ENCODE measurements around the gene KLRC4. TPM values are rescaled to one million over a fixed set of nuclear protein-coding genes. Genes with fewer than 3 reads are reported as not detected.
"Not testable (repeated sequence)": the region's sequence is repeated elsewhere in the genome, so short reads cannot be mapped to it uniquely, and the experiment has no call there.

KLRC4 gene
- polyA plus RNA-seq, 1 donor = 0.87 TPM

DNA sequence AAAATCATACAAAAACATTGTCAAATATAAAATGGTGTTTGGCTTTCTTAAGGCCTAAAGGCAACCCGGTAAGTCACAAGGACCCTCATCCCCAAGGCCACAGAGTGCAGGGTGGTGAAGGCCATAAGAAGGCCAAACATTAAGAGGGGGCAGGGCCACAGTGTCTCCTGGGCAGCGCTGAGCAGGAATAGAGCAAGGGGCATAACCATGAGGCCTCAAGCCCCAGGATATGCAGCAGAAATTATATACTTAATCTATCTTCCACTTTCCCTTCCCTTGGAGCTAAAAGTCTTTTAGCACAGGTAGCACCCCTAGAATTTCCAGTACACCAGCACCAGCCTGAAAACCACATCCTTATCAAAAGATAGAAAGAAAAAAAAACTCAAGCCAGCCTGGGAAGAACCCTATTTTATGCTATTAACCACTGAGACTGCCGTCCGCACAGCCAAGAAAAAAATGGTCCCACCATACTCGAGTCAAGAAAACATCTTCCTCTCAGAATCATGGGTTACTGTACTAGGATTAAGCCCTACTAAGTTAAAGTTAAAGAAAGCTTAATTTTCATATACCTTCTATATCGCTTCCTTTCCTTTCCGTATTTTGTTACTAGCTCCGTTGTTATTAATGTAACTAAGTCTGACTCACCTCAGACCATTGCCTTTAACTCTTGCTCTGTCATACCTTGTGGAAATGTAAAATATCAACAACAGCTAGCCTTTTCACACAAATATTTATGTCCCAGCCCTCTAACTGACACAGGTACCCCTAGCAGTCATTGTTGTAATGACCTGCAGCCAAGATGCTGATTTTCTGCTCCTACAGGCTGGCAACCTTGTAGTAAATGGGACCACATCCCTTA lies 39.8 kb downstream of the KLRC4 start:
- no peaks in the 10 kb centered on the region for H3K9me3 ChIP-seq (ENCODE audit: control insufficient read depth, low read depth, low read length)
- no peaks in the 10 kb centered on the region for H3K27me3 ChIP-seq (ENCODE audit: control insufficient read depth, insufficient read depth, low read length)
- WGBS (ENCODE audit: insufficient coverage, low lambda C conversion rate) = 92% methylated on average over 3 of the region's 8 CpGs
- H3K4me3 ChIP-seq (ENCODE audit: low read length) = no peak overlapping the region
- no peaks in the 10 kb centered on the region for H3K36me3 ChIP-seq (ENCODE audit: control insufficient read depth, insufficient read depth, low read length)
- no peak overlapping the region for H3K27ac ChIP-seq (ENCODE audit: low read length)
- DNase-seq = no peak
- peaks cover 19% of the 10 kb centered on the region for H3K4me1 ChIP-seq (ENCODE audit: control insufficient read depth, insufficient read depth, low read length)

DNA sequence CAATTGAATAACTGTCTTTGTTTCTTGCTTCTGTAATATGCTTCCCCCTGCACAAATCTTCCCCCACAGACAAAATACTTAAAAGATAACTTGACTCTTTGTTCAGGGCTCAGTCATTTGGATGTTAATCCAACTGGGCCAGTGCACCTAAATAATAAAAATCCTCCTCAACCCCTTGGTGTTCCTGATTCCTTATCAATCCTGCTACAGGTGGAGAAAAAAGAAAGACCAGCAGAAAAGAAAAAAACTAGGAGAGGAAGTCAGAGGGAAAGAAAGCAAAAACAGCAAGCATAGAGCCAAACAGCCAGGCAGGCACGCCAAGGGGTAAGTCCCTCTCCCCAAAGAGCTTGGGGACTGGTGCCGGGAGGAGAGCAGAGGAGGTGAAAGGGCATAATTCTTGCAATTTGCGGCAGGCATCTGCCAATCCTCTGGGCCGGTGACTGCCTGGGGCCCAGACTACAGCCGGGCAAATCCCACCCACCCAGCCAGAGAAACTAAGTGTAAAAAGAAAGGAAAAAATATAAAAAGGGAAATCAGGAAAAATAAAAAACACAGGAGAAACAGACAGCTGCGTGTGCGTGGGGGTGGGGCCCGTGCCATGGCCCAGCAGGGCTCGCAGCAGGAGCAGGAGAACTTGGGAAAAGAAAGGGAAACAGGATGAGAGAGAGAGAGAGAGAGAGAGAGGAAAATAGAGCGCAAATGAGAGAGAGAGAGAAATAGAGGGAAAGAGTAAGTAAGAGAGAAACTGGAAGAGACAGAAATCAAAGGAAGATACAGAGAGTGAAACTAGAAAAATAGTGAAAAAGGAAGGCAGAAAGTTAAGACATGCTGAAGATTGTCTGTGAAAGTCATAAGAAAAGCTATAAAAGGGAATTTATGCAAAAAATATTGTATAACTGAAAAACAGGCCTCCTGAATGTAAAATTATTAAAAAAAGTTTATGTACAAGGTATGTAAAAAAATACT lies 41.1 kb downstream of the KLRC4 start:
- DNase-seq = no peak
- H3K4me3 ChIP-seq (ENCODE audit: low read length) = no peak overlapping the region
- no peaks in the 10 kb centered on the region for H3K27me3 ChIP-seq (ENCODE audit: control insufficient read depth, insufficient read depth, low read length)
- H3K27ac ChIP-seq (ENCODE audit: low read length) = no peak overlapping the region
- no peaks in the 10 kb centered on the region for H3K9me3 ChIP-seq (ENCODE audit: control insufficient read depth, low read depth, low read length)
- 86% methylated on average over 5 of the region's 10 CpGs for WGBS (ENCODE audit: insufficient coverage, low lambda C conversion rate)
- H3K4me1 ChIP-seq (ENCODE audit: control insufficient read depth, insufficient read depth, low read length) = peaks cover 24% of the 10 kb centered on the region
- no peaks in the 10 kb centered on the region for H3K36me3 ChIP-seq (ENCODE audit: control insufficient read depth, insufficient read depth, low read length)

DNA sequence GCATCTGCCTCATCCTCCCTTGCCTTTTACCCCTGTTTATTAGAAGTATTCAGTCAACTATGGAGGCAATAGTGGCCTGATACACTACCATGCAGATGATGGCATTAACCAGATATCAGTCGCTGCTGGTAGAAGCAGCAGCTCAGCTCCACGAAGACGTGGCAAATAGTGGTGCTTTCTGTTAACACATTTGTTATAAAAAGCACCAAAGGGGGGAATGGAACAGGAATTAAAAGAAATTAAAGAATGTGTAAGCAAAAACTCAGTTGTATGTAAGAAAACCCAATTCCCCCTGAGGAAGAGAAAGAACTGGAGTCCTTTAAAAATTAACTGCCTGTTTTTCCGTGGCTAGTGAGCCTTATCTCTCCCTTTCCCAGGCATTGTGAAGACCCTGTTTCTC lies 41.8 kb downstream of the KLRC4 start:
- not testable (repeated sequence) for H3K36me3 ChIP-seq (ENCODE audit: control insufficient read depth, insufficient read depth, low read length); H3K27me3 ChIP-seq (ENCODE audit: control insufficient read depth, insufficient read depth, low read length); DNase-seq; H3K4me3 ChIP-seq (ENCODE audit: low read length); H3K9me3 ChIP-seq (ENCODE audit: control insufficient read depth, low read depth, low read length); H3K27ac ChIP-seq (ENCODE audit: low read length)
- WGBS (ENCODE audit: insufficient coverage, low lambda C conversion rate) = 70% methylated on average over 2 of the region's 4 CpGs
- peaks cover 28% of the 10 kb centered on the region for H3K4me1 ChIP-seq (ENCODE audit: control insufficient read depth, insufficient read depth, low read length)

DNA sequence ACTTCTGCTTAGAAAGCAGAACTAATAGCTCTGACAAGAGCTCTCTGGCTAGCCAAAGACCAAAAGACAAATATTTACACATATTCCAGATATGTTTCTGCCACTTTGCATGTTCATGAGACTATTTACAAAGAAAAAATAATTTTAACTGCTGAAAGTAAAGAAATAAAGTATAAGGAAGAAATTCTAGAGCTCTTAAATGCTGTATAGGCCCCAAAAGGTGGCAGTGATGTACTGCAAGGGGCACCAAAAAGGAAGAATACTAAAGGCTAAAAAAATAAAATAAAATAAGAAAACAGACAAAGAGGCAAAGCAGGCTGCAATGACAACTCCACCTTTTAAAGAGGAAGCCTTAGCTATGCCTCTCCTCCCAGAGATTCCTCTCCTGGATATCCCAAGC lies 42.7 kb downstream of the KLRC4 start:
- H3K27ac ChIP-seq (ENCODE audit: low read length) = peak overlapping the region; percentile 73
- H3K9me3 ChIP-seq (ENCODE audit: control insufficient read depth, low read depth, low read length) = no peaks in the 10 kb centered on the region
- DNase-seq = peak in 1 of 2 donors; percentile 26
- peaks cover 30% of the 10 kb centered on the region for H3K4me1 ChIP-seq (ENCODE audit: control insufficient read depth, insufficient read depth, low read length)
- no peak overlapping the region for H3K4me3 ChIP-seq (ENCODE audit: low read length)
- no peaks in the 10 kb centered on the region for H3K27me3 ChIP-seq (ENCODE audit: control insufficient read depth, insufficient read depth, low read length)
- H3K36me3 ChIP-seq (ENCODE audit: control insufficient read depth, insufficient read depth, low read length) = no peaks in the 10 kb centered on the region

DNA sequence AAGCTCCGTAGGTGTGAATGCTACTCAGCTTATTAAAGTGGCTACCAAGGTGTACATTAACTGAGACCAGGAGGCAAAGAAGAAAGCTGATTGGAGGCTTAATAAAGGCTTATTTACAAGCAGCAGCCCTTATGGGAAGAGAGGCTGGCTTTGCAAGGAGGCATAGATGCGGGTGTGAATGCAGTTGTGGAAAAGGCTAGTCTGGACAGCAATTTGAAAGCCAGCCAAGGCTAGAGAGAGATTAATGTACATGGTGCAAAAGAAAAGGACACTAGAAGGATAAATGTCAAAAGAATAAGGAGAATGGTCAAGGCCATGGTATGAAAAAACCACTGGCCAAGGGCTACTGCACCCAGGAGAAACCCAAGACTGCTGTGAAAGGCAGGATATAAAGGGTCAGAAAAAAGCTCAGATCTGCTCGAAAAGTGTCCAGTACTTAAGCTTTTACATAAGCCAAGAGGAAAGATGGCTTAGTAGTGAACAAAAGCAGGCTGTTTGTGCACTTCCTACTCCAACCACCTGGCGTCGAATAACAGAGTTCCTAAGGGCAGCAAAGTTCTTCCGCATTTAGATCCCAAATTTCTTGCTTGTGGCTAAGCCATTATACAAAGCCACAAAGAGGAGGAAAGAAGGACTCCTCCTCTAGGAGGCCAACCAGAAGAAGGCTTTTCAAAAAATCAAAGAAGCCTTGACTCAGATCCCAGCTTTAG lies 43.7 kb downstream of the KLRC4 start:
- Histone ChIP-seq H3K36me3 (ENCODE audit: control insufficient read depth, insufficient read depth, low read length) (no peaks in the 10 kb centered on the region), H3K27ac (ENCODE audit: low read length) (peak overlapping the region; percentile 73), H3K4me1 (ENCODE audit: control insufficient read depth, insufficient read depth, low read length) (peaks cover 30% of the 10 kb centered on the region), H3K9me3 (ENCODE audit: control insufficient read depth, low read depth, low read length) (no peaks in the 10 kb centered on the region), H3K4me3 (ENCODE audit: low read length) (peak overlapping the region; percentile 52), H3K27me3 (ENCODE audit: control insufficient read depth, insufficient read depth, low read length) (no peaks in the 10 kb centered on the region)
- 40% methylated on average over 1 of the region's 6 CpGs for WGBS (ENCODE audit: insufficient coverage, low lambda C conversion rate)
- DNase-seq = peak in 1 of 2 donors; percentile 24

DNA sequence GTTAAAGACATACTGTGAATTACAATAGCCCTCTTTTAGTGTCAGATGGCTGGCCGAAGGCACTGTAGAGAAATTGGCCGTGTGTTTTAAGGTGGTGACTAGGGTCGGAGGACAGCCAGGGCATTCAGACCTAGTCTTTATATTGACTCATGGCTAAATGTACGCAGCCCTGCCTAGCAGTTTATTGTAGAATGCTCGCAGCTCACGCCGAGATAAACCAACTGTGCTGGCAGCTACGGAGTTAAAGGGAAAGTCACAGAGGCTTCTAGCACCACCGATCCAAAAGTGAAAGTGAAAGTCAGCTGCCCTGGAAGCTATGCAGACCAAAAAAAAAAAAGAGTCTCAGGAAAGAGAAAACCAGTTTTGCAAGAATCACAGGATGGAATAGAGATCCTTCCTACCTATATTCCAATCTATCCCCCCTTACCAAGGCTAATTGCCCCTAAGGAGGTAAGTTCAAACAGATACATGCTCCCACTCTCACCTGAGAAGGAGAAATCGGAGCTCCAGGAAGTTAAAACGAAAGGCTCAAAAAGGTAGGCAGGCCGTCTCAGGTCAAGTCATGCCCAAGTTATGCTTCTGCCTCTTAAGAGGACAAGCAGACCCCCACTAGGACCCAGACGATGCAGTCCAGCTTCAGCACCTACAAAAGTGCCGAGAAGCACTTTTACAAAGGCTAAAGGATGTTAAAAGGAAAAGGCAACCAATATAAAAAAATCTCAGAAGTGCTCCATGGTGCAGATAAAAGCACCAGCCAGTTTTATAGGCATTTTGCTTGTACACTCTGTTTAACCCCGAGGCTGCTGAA lies 44.5 kb downstream of the KLRC4 start:
- Histone ChIP-seq H3K27ac (ENCODE audit: low read length) (peak overlapping the region; percentile 73), H3K36me3 (ENCODE audit: control insufficient read depth, insufficient read depth, low read length) (no peaks in the 10 kb centered on the region), H3K27me3 (ENCODE audit: control insufficient read depth, insufficient read depth, low read length) (no peaks in the 10 kb centered on the region), H3K9me3 (ENCODE audit: control insufficient read depth, low read depth, low read length) (no peaks in the 10 kb centered on the region), H3K4me3 (ENCODE audit: low read length) (peak overlapping the region; percentile 52), H3K4me1 (ENCODE audit: control insufficient read depth, insufficient read depth, low read length) (peaks cover 30% of the 10 kb centered on the region)
- peak; percentile 82 to 91 for DNase-seq
- 0% methylated on average over 2 of the region's 15 CpGs for WGBS (ENCODE audit: insufficient coverage, low lambda C conversion rate)

DNA sequence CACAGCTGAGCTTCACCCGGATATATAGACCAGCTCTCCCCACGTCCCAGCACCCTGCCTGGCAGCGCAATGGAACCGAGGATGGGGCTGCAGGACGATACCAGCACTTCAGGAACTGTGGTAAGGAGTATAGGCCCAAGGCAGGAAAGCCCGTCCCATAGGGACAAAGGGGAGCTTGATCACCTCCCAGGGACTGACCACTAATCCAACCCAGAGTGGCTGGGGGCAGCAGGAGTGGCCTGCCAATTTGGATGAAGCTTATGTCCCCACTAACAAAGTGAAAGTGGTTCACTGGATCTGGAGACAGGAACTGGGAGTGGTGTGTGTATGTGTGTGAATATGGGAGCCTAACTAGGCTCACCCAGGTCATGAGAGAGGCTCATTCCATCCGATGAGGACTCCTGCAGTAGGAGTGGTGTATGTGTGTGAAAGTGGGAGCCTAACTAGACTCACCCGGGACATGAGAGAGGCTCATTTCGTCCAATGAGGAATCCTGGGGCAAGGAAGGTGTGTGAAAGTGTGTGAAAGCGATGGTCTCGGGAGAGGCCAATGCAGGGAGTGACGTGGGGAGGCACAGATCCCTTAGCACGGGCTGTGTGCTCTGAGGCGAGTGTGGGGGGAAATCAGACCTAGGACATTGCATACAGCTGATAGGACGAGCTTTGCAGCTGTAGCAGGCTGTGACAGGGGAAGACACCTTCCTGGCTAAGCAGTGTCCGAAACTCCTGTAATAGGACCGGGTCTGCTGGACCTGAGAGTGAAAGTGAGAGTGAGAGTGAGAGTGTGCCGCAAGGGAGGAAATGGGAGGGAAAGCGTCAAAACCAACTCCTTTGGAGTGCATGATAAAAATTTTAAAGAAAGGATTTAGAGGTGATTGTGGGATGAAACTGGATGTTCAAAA lies 45.4 kb downstream of the KLRC4 start:
- WGBS (ENCODE audit: insufficient coverage, low lambda C conversion rate) = 0% methylated on average over 4 of the region's 19 CpGs
- Histone ChIP-seq H3K27ac (ENCODE audit: low read length) (peak overlapping the region; percentile 73), H3K4me1 (ENCODE audit: control insufficient read depth, insufficient read depth, low read length) (peaks cover 30% of the 10 kb centered on the region), H3K4me3 (ENCODE audit: low read length) (peak overlapping the region; percentile 52), H3K27me3 (ENCODE audit: control insufficient read depth, insufficient read depth, low read length) (no peaks in the 10 kb centered on the region), H3K36me3 (ENCODE audit: control insufficient read depth, insufficient read depth, low read length) (no peaks in the 10 kb centered on the region), H3K9me3 (ENCODE audit: control insufficient read depth, low read depth, low read length) (no peaks in the 10 kb centered on the region)
- peak; percentile 47 to 81 for DNase-seq

DNA sequence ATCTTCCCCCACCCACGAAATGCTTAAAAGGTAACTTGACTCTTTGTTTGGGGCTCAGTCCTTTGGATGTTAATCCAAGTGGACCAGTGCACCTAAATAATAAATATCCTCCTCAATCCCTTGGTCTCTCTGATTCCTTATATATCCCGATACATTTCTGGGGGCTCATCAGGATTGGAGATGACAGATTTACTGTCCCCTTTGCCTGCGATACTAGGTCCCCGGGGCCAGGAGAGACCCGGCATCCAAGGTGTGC lies 46.0 kb downstream of the KLRC4 start:
- no peak for DNase-seq
- H3K27ac ChIP-seq (ENCODE audit: low read length) = peak overlapping the region; percentile 73
- no CpG with 5 or more reads among the region's 5 CpGs for WGBS (ENCODE audit: insufficient coverage, low lambda C conversion rate)
- no peaks in the 10 kb centered on the region for H3K36me3 ChIP-seq (ENCODE audit: control insufficient read depth, insufficient read depth, low read length)
- H3K4me3 ChIP-seq (ENCODE audit: low read length) = peak overlapping the region; percentile 52
- H3K4me1 ChIP-seq (ENCODE audit: control insufficient read depth, insufficient read depth, low read length) = peaks cover 30% of the 10 kb centered on the region
- no peaks in the 10 kb centered on the region for H3K9me3 ChIP-seq (ENCODE audit: control insufficient read depth, low read depth, low read length)
- H3K27me3 ChIP-seq (ENCODE audit: control insufficient read depth, insufficient read depth, low read length) = no peaks in the 10 kb centered on the region

All from large intestine (tissue), 3 donors.